Sigmoid colon (tissue), 7 donors: ENCODE results near the gene PNPLA6. TPM values are rescaled to one million over a fixed set of nuclear protein-coding genes. Genes with fewer than 3 reads are reported as not detected.

ENCODE experiments used
- DNase-seq: peaks from one replicate; pipeline ENCODE4 v3.0.0-alpha.2; 2019
- H3K27ac ChIP-seq, 4 donors: fragments of 200-600 bp; sonication (generic); one replicate each; pipeline ENCODE4 v1.5.1; 2016 to 2019; ENCODE audit warnings: mild to moderate bottlenecking in 1 of 4
- H3K27me3 ChIP-seq, 3 donors: fragments of 200-600 bp; sonication (generic); one replicate each; pipeline ENCODE4 v1.5.1; 2019; ENCODE audit warnings: mild to moderate bottlenecking in 1 of 3
- H3K36me3 ChIP-seq, 4 donors: fragments of 200-600 bp; sonication (generic); one replicate each; pipeline ENCODE4 v1.5.1; 2016 to 2019
- H3K4me1 ChIP-seq, 4 donors: fragments of 200-600 bp; sonication (generic); one replicate each; pipeline ENCODE4 v1.5.1; 2017 to 2019
- H3K4me3 ChIP-seq, 4 donors: fragments of 200-600 bp; sonication (generic); one replicate each; pipeline ENCODE4 v1.5.1; 2017 to 2019; ENCODE audit warnings: mild to moderate bottlenecking in 2 of 4, moderate library complexity in 1 of 4
- H3K9me3 ChIP-seq, 4 donors: fragments of 200-600 bp in 3 of 4; sonication (generic) in 3 of 4; one replicate each; pipeline versions ENCODE4 v1.5.1 to v1.6.1; 2013 to 2019
- EP300 ChIP-seq, 4 donors: sonication (generic); formaldehyde crosslinking; IDR thresholded peaks; one replicate each; pipeline ENCODE4 v1.6.1; 2017; ENCODE audit warnings: antibody characterized with exemption in 4 of 4
- POLR2A ChIP-seq, 2 donors: fragments of 450-650 bp; IDR thresholded peaks; one replicate each; pipeline ENCODE4 v1.6.1; 2016; ENCODE audit warnings: antibody characterized with exemption in 2 of 2, mild to moderate bottlenecking in 2 of 2, moderate library complexity in 2 of 2
- POLR2AphosphoS5 ChIP-seq, 4 donors: sonication (generic); formaldehyde crosslinking; IDR thresholded peaks; one replicate each; pipeline ENCODE4 v1.6.1; 2017; ENCODE audit warnings: antibody characterized with exemption in 4 of 4
- WGBS, 2 donors: extraction: QIAGEN DNeasy Blood & Tissue Kit; methylation state at CpG; one replicate each; pipeline ENCODE4 v1.1.7; 2013; 5-methylcytosine and 5-hydroxymethylcytosine counted together
- intact Hi-C: fragments of 100-400 bp; cut with DNase I; formaldehyde crosslinking; loops from one replicate; pipeline ENCODE4 v1.15.1; 2023
- polyA plus RNA-seq, 3 donors: library from polyadenylated mRNA; stranded (reverse); fragments of 200-250 nt; gene quantifications; one replicate each; pipeline ENCODE4 v1.2.3, GENCODE V29; 2013
- total RNA-seq, 4 donors: library from RNA; depleted of rRNA; stranded (reverse); fragments of >200 nt; gene quantifications; one replicate each; pipeline ENCODE4 v1.1.0, GENCODE V29; 2016
- TF ChIP-seq, protein P1 (sequence below), 4 experiments: fragments of 450-650 bp in 3 of 4; fragments of 200-600 bp in 1 of 4; IDR thresholded peaks; one replicate each; pipeline ENCODE4 v1.5.1; 2016 to 2019; ENCODE audit warnings: antibody characterized with exemption in 4 of 4, mild to moderate bottlenecking in 3 of 4, moderate library complexity in 2 of 4
- donor health status: healthy with polysubstance abuse.
- donor health status: Bipolar disorder and iron deficiency.
- donor health status: healthy.

PNPLA6 gene
- total and polyA plus RNA-seq, 7 donors, result 13.6 to 77.0 (median 40.3) TPM

DNA sequence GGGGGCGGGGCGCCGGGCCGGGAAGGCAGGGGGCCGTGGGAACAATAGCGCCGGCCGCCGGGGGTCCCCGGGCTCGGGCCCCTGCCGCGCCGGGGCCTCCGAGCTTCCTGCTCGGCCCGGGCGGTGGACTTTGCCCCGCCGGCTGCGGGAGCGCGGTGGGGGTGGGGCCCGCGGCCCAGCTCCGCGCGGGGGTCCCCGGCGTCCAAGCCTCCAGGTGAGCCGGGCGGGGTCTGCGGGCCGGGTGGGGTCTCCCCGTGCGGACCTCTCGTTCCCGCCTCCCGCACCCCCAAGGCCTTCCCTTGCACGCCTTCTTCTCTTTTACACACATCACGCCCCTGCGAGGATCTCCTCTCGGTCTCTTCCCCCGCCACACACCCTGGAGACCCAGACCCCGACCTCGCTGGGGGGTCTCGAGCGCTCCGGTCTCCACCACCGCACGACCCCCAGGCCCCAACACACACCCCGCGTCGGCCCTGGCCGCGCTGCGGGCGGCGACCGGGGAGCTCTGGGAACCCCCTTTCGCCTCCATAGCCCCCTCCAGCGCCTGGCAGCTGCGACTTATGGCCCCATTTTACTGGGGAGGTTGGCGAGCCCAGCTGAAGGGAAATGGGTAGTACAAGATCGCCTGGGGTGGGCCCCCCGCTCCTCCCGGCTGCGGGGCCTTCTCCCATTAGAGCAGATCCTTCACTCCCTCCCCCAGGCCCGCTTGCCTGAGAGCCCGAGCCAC is 60.9 kb downstream of the PNPLA6 start:
- WGBS, 2 donors, result 1 to 2% methylated on average over 70 of the region's 70 CpGs
- H3K4me3 ChIP-seq, result peak overlapping the region in 3 of 4 donors; percentile 24 to 31 (median 30)
- no peaks in the 10 kb centered on the region for H3K36me3 ChIP-seq
- H3K4me1 ChIP-seq, result peaks cover 0 to 11% (median 8%) of the 10 kb centered on the region in 4 donors
- intact Hi-C loops, result no loop called here
- TF ChIP-seq EP300 (IDR thresholded peaks at IDR 0.05) (no peak), POLR2A (IDR thresholded peaks at IDR 0.05) (no peak)
- no peak for DNase-seq
- H3K9me3 ChIP-seq, result no peaks in the 10 kb centered on the region
- peaks cover 20 to 84% (median 25%) of the 10 kb centered on the region in 3 donors for H3K27me3 ChIP-seq
- H3K27ac ChIP-seq, result no peak overlapping the region

DNA sequence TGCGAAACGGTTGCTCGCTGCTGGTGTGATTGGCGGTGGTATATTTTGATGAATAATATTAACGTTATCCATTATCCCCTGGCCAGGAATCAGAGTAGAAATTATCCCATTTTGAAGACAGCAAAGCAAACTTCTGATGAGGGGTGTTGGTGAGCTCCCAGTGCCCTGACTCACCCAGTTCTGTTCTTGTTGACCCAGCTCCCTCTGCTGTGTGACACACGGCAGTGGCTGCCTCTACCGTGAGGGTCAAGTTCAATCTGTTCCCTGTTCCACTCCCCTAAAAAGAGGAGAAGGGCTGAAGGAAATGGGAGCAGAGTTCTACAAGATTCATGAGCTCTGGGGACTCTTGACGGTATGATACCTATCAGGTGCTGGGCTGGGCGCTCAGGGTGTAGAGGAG is 62.2 kb downstream of the PNPLA6 start:
- TF ChIP-seq POLR2AphosphoS5 (IDR thresholded peaks at IDR 0.05), result no peak
- no peak for TF ChIP-seq EP300 (IDR thresholded peaks at IDR 0.05)
- TF ChIP-seq, protein P1, sequence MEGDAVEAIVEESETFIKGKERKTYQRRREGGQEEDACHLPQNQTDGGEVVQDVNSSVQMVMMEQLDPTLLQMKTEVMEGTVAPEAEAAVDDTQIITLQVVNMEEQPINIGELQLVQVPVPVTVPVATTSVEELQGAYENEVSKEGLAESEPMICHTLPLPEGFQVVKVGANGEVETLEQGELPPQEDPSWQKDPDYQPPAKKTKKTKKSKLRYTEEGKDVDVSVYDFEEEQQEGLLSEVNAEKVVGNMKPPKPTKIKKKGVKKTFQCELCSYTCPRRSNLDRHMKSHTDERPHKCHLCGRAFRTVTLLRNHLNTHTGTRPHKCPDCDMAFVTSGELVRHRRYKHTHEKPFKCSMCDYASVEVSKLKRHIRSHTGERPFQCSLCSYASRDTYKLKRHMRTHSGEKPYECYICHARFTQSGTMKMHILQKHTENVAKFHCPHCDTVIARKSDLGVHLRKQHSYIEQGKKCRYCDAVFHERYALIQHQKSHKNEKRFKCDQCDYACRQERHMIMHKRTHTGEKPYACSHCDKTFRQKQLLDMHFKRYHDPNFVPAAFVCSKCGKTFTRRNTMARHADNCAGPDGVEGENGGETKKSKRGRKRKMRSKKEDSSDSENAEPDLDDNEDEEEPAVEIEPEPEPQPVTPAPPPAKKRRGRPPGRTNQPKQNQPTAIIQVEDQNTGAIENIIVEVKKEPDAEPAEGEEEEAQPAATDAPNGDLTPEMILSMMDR (IDR thresholded peaks at IDR 0.05), result no peak
- TF ChIP-seq POLR2A (IDR thresholded peaks at IDR 0.05), result no peak
- 80 to 82% methylated on average over 9 of the region's 9 CpGs for WGBS, 2 donors
- DNase-seq, result no peak
- Histone ChIP-seq H3K9me3 (no peaks in the 10 kb centered on the region), H3K27ac (no peak overlapping the region), H3K4me3 (no peak overlapping the region), H3K36me3 (no peaks in the 10 kb centered on the region), H3K4me1 (peaks cover 0 to 11% (median 8%) of the 10 kb centered on the region in 4 donors), H3K27me3 (peaks cover 20 to 84% (median 25%) of the 10 kb centered on the region in 3 donors)
- intact Hi-C loops, result no loop called here

DNA sequence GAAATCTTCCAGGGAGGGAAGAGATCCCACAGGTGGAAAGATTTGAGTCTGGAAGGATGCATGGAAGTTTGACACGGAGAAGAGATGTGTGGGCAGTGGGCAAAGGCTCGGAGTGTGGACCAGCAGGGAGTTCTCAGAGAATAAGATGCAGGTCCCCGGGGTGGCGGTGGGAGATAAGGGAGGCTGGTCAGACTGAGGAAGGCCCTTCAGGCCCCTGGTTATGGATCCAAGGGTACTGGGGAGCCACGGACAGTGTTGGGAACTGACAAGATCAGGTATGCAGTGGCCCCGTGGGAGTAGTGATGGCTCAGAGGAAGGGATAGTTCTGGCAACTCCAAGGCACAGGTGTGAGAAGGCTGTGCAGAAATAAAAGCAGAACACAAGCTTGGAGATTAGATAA is 62.7 kb downstream of the PNPLA6 start:
- intact Hi-C loops, result no loop called here
- 82 to 85% methylated on average over 6 of the region's 6 CpGs for WGBS, 2 donors
- Histone ChIP-seq H3K27ac (no peak overlapping the region), H3K27me3 (peaks cover 20 to 84% (median 25%) of the 10 kb centered on the region in 3 donors), H3K36me3 (no peaks in the 10 kb centered on the region), H3K4me3 (no peak overlapping the region), H3K9me3 (no peaks in the 10 kb centered on the region), H3K4me1 (peaks cover 0 to 11% (median 8%) of the 10 kb centered on the region in 4 donors)
- no peak for DNase-seq
- TF ChIP-seq POLR2AphosphoS5 (IDR thresholded peaks at IDR 0.05) (no peak), EP300 (IDR thresholded peaks at IDR 0.05) (no peak), POLR2A (IDR thresholded peaks at IDR 0.05) (no peak)
- TF ChIP-seq, protein P1 (IDR thresholded peaks at IDR 0.05), result no peak

DNA sequence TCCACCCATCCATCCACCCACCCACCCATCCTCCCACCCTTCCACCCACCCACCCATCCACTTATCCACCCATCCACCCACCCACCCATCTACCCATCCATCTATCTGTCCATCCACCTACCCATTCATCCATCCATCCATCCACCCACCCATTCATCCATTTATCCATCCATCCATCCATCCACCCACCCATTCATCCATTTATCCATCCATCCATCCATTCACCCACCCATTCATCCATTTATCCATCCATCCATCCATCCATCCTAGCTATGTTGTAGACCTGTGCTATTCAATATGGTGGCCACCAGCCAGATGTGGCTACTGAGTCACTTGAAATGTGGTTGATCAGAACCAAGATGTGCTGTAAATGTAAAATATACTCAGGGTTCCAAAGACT is 65.2 kb downstream of the PNPLA6 start:
- no peak overlapping the region for H3K4me3 ChIP-seq
- TF ChIP-seq, protein P1 (IDR thresholded peaks at IDR 0.05), result no peak
- TF ChIP-seq EP300 (IDR thresholded peaks at IDR 0.05) (no peak), POLR2AphosphoS5 (IDR thresholded peaks at IDR 0.05) (no peak), POLR2A (IDR thresholded peaks at IDR 0.05) (no peak)
- no peak overlapping the region for H3K27ac ChIP-seq
- peaks cover 16 to 80% (median 30%) of the 10 kb centered on the region in 3 donors for H3K27me3 ChIP-seq
- DNase-seq, result no peak
- no peaks in the 10 kb centered on the region for H3K36me3 ChIP-seq
- no peaks in the 10 kb centered on the region for H3K9me3 ChIP-seq
- intact Hi-C loops, result no loop called here
- H3K4me1 ChIP-seq, result peaks cover 0 to 8% (median 6%) of the 10 kb centered on the region in 4 donors

DNA sequence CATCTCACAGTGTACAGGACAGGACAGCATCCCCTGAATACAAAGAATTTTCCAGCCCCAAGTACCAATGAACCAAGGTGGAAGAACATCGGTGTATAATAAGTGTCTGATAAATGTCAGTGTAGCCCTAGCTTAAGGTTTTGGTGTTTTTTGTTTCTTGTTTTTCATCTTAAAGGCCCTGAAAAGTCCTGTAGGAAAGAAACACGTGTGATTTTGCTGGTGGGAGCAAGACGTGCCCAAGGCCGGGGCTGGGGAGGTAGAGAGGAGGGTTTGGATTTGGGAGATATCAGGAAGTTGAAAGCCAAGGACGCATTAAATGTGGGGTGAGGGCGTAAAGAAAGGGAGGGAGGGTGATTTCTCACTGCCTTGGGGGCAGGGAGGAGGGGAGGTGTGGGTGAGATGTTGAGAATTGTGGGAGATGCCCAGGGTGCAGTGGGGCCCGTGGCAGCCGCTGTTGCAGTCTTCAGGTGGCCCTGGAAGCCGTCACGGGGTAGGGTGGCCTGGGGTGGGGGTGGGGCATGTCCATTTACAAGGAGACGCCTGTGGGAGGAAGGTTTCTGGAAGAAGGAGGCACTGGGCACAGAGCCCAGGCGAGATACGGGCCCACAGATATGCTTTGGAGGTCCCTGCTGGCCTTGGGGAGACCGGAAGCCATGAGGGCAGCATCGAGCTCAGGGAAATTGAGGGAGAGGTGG is 66.9 kb downstream of the PNPLA6 start:
- 54 to 72% methylated on average over 15 of the region's 15 CpGs for WGBS, 2 donors
- Histone ChIP-seq H3K4me3 (no peak overlapping the region), H3K27me3 (peaks cover under 1 to 67% (median 18%) of the 10 kb centered on the region in 3 donors)

More for the DNA sequence above, 66.9 kb downstream of the PNPLA6 start:
- Histone ChIP-seq H3K9me3 (no peaks in the 10 kb centered on the region), H3K4me1 (no peaks in the 10 kb centered on the region), H3K27ac (no peak overlapping the region), H3K36me3 (no peaks in the 10 kb centered on the region)
- DNase-seq, result no peak
- intact Hi-C loops, result no loop called here
- TF ChIP-seq EP300 (IDR thresholded peaks at IDR 0.05), result no peak
- TF ChIP-seq POLR2A (IDR thresholded peaks at IDR 0.05), result no peak
- TF ChIP-seq, protein P1 (IDR thresholded peaks at IDR 0.05), result no peak
- no peak for TF ChIP-seq POLR2AphosphoS5 (IDR thresholded peaks at IDR 0.05)
